Activated naive CD4-positive, alpha-beta T cell treated with anti-CD3 and anti-CD28 coated beads, Interleukin-2, amount 50 U/mL, for 72 hours (primary cell): ENCODE measurements around the gene SERPINI2. TPM values are rescaled to one million over a fixed set of nuclear protein-coding genes. Genes with fewer than 3 reads are reported as not detected.

Experiments
- ATAC-seq, 2 donors: fragments of 150-1000 bp; cut with Tn5 transposase; 2 replicates each; pipeline ENCODE4 v1.10.0; 2021; ENCODE audit warnings: mild to moderate bottlenecking in 2 of 2, moderate library complexity in 2 of 2
- DNase-seq, 2 donors: peaks; one replicate each; pipeline ENCODE4 v3.0.0; 2021 to 2022; ENCODE audit warnings: low spot score in 2 of 2
- H3K27ac Mint-ChIP-seq, 2 donors: one replicate each; pipeline ENCODE4 v1.8.0; 2022; ENCODE audit warnings: mild to moderate bottlenecking in 2 of 2, mixed read lengths in 2 of 2
- H3K36me3 Mint-ChIP-seq, 2 donors: one replicate each; pipeline ENCODE4 v1.8.0; 2022; ENCODE audit warnings: mixed read lengths in 2 of 2
- H3K9me3 Mint-ChIP-seq, 2 donors: one replicate each; pipeline ENCODE4 v1.8.0; 2022; ENCODE audit warnings: mixed read lengths in 2 of 2
- total RNA-seq, 2 donors: library from RNA; stranded (reverse); gene quantifications; one replicate each; pipeline ENCODE4 v1.2.3, GENCODE V29; 2022

The SERPINI2 gene
- total RNA-seq: not detected

GRCh38 chr3:167473863-167474262, at the start of gene SERPINI2:
Gene SERPINI2, minus strand, starts transcription at chr3:167474042. Its CDS starts 2,208 bp downstream, at chr3:167471834.
- no peaks in the 10 kb centered on the region for H3K9me3 Mint-ChIP-seq
- no peak for DNase-seq
- H3K27ac Mint-ChIP-seq: no peak within 1 kb of the TSS
- no peaks in the 10 kb centered on the region for H3K36me3 Mint-ChIP-seq
- ATAC-seq: no peak

GRCh38 chr3:167521006-167521355, 47.1 kb upstream of the SERPINI2 start:
- no peak for DNase-seq
- no peak overlapping the region for H3K27ac Mint-ChIP-seq
- no peak for ATAC-seq
- H3K9me3 Mint-ChIP-seq: peaks cover 0 to 10% of the 10 kb centered on the region in 2 donors
- H3K36me3 Mint-ChIP-seq: no peaks in the 10 kb centered on the region

- ATAC-seq (no peak), DNase-seq (no peak)
- Mint-ChIP-seq H3K36me3 (no peaks in the 10 kb centered on the region), H3K9me3 (peaks cover 0 to 10% of the 10 kb centered on the region in 2 donors), H3K27ac (no peak overlapping the region)
Observed at GRCh38 chr3:167520266-167521005, 46.6 kb upstream of the SERPINI2 start.

GRCh38 chr3:167507954-167508353, 34.1 kb upstream of the SERPINI2 start:
- ATAC-seq (no peak), DNase-seq (no peak)
- Mint-ChIP-seq H3K36me3 (no peaks in the 10 kb centered on the region), H3K27ac (no peak overlapping the region), H3K9me3 (peaks cover 0 to 4% of the 10 kb centered on the region in 2 donors)

GRCh38 chr3:167502401-167502800, 28.6 kb upstream of the SERPINI2 start:
- DNase-seq (no peak), ATAC-seq (no peak)
- Mint-ChIP-seq H3K9me3 (no peaks in the 10 kb centered on the region), H3K27ac (no peak overlapping the region), H3K36me3 (no peaks in the 10 kb centered on the region)

GRCh38 chr3:167501941-167502340, 28.1 kb upstream of the SERPINI2 start:
- Mint-ChIP-seq H3K36me3 (no peaks in the 10 kb centered on the region), H3K27ac (no peak overlapping the region)
- no peak for DNase-seq

GRCh38 chr3:167497903-167498302, 24.1 kb upstream of the SERPINI2 start:
- Mint-ChIP-seq H3K27ac (no peak overlapping the region), H3K9me3 (no peaks in the 10 kb centered on the region), H3K36me3 (no peaks in the 10 kb centered on the region)
- DNase-seq: no peak
- ATAC-seq: no peak

More at GRCh38 chr3:167501941-167502340, 28.1 kb upstream of the SERPINI2 start:
- H3K9me3 Mint-ChIP-seq: no peaks in the 10 kb centered on the region
- ATAC-seq: no peak

- ATAC-seq (peak in 1 of 2 donors; percentile 34), DNase-seq (no peak)
Observed at GRCh38 chr3:167493244-167493643, 19.4 kb upstream of the SERPINI2 start.

GRCh38 chr3:167491621-167492020, 17.8 kb upstream of the SERPINI2 start:
- no peak overlapping the region for H3K27ac Mint-ChIP-seq
- no peaks in the 10 kb centered on the region for H3K36me3 Mint-ChIP-seq
- DNase-seq (no peak), ATAC-seq (no peak)
- peaks cover 0 to 10% of the 10 kb centered on the region in 2 donors for H3K9me3 Mint-ChIP-seq

More at GRCh38 chr3:167493244-167493643, 19.4 kb upstream of the SERPINI2 start:
- no peaks in the 10 kb centered on the region for H3K36me3 Mint-ChIP-seq
- H3K9me3 Mint-ChIP-seq: no peaks in the 10 kb centered on the region
- no peak overlapping the region for H3K27ac Mint-ChIP-seq

DNA sequence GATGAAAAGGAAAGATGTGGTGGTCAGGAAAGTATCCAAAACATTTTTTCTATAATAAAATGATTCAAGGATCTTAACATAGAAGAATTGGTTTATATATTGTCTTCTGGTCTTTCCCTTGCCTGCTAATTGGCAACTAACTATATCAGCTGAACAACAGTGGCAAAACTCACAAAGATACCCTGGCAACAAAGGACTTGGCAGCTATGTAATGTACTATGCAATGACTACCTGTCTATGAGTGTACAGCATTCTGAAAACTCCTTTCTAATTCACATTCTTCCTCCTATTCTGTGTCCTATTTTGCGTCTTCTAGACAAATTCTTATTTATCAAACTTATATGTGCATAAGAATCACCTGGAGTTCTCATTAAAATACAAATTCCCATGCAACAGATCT, 15.7 kb upstream of the SERPINI2 start:
- no peak overlapping the region for H3K27ac Mint-ChIP-seq
- H3K9me3 Mint-ChIP-seq: peaks cover 0 to 11% of the 10 kb centered on the region in 2 donors
- H3K36me3 Mint-ChIP-seq: no peaks in the 10 kb centered on the region
- ATAC-seq: no peak
- DNase-seq: no peak

DNA sequence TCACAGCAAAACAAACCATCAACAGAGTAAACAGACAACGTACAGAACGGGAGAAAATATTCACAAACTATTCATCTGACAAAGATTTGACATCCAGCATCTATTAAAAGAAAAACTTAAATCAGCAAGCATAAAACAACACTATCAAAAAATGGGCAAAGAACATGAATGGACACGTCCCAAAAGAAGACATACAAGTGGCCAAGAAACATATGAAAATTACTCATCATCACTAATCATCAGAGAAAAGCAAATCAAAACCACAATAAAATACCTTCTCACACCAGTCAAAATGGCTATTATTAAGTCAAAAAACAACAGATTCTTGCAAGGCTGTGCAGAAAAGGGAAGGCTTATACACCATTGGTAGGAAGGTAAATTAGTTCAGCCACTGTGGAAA, 13.7 kb upstream of the SERPINI2 start:
- Mint-ChIP-seq H3K36me3 (no peaks in the 10 kb centered on the region), H3K9me3 (peaks cover 0 to 11% of the 10 kb centered on the region in 2 donors), H3K27ac (no peak overlapping the region)
- no peak for ATAC-seq
- no peak for DNase-seq

- ATAC-seq (no peak), DNase-seq (no peak)
- Mint-ChIP-seq H3K9me3 (peaks cover 0 to 11% of the 10 kb centered on the region in 2 donors), H3K27ac (no peak overlapping the region), H3K36me3 (no peaks in the 10 kb centered on the region)
Observed at GRCh38 chr3:167484551-167484950, 10.7 kb upstream of the SERPINI2 start.

DNA sequence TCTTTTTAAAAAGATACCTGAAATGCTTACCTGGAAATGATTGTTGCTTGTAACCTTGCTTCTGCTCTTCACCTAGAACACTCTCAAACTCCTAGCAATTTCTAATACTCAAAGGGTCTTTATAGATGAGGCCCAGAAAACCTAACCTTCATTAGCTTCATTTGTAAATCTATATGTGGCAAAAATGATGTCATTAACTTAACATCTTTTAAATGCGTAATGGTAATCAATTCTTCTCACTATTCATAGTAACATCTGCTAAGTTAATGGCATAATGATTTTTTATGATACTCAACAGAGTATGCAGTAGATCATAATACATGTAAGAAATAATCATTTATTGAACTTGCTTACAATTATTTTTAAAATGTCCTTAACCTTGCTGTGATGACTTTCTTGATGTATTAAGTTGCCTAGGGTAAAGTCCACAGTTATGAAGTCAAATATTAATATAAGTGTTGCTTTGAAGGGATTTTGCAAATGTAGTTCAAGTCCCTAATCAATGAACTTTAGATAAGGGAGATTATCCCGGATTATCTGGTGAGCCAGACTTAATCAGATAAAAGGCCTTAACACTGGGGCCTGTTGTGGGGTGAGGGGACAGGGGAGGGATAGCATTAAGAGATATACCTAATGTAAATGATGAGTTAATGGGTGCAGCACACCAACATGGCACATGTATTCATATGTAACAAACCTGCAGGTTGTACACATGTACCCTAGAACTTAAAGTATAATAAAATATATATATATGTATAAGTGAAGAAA, 10.1 kb upstream of the SERPINI2 start:
- H3K27ac Mint-ChIP-seq: no peak overlapping the region
- H3K36me3 Mint-ChIP-seq: no peaks in the 10 kb centered on the region
- no peak for DNase-seq
- ATAC-seq: no peak
- peaks cover 0 to 11% of the 10 kb centered on the region in 2 donors for H3K9me3 Mint-ChIP-seq

GRCh38 chr3:167481164-167481563, 7.3 kb upstream of the SERPINI2 start:
- ATAC-seq (no peak), DNase-seq (no peak)
- H3K36me3 Mint-ChIP-seq: no peaks in the 10 kb centered on the region
- H3K27ac Mint-ChIP-seq: no peak overlapping the region
- H3K9me3 Mint-ChIP-seq: no peaks in the 10 kb centered on the region

GRCh38 chr3:167480748-167481147, 6.9 kb upstream of the SERPINI2 start:
- DNase-seq (no peak), ATAC-seq (no peak)
- Mint-ChIP-seq H3K36me3 (no peaks in the 10 kb centered on the region), H3K9me3 (no peaks in the 10 kb centered on the region), H3K27ac (no peak overlapping the region)

- DNase-seq: no peak
- H3K36me3 Mint-ChIP-seq: no peaks in the 10 kb centered on the region
- no peaks in the 10 kb centered on the region for H3K9me3 Mint-ChIP-seq
- no peak for ATAC-seq
- H3K27ac Mint-ChIP-seq: no peak overlapping the region
Observed at GRCh38 chr3:167469381-167469780, 4.5 kb downstream of the SERPINI2 start.

DNA sequence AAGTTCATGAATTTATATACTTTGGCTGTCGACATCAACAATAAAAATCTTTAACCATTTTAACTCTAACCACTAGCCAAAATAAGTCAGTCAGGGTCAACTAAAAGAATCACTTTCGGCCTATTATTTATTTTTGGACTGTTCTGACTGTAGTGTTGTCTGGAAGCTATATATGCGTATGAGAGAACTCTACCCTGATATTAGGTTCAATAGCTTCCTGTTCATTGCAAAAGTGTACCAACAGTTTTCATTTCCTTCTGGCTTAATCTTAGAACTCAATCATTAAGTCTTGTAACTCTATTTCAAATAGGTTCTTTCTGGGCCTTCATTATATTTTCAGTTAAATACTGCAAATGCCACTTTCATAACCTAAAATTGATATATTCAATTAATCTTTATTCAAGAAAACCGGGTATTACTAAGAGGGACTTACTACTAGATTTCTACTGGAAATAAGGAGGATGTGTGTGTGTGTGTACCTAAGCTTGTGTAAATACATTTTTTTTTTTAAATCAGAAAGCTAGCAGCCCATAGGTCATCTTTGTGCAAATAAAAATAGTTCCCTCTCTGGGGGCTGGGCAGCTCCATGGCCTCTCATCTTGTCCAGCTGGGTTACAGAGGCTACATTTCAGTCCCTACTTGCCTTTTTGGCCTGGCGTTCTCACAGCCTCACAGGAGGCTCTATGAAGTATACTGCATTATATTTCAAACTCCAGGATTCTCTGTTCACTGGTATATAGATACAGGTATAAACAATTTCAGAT, 5.8 kb downstream of the SERPINI2 start:
- Mint-ChIP-seq H3K9me3 (no peaks in the 10 kb centered on the region), H3K36me3 (no peaks in the 10 kb centered on the region), H3K27ac (no peak overlapping the region)
- ATAC-seq (no peak), DNase-seq (no peak)
